Tibial artery (tissue), 4 donors: ENCODE measurements around the gene CREB3L1.

Experiments used
- DNase-seq, 2 donors: peaks; one replicate each; pipeline ENCODE4 v3.0.0-alpha.2; 2019
- H3K27ac ChIP-seq, 2 donors: fragments of 200-600 bp; sonication (generic) in 1 of 2; 1 replicate in 1 of 2; 2 replicates in 1 of 2; pipeline ENCODE4 v1.5.1; 2018 to 2019; ENCODE audit warnings: mild to moderate bottlenecking in 1 of 2
- H3K27me3 ChIP-seq, 2 donors: fragments of 200-600 bp; sonication (generic) in 1 of 2; one replicate each; pipeline versions ENCODE4 v1.5.1 to v1.6.0; 2016 to 2019
- H3K36me3 ChIP-seq, 3 donors: fragments of 200-600 bp; sonication (generic) in 2 of 3; one replicate each; pipeline ENCODE4 v1.5.1; 2016 to 2019; ENCODE audit warnings: mild to moderate bottlenecking in 2 of 3
- H3K4me1 ChIP-seq, 4 donors: fragments of 200-600 bp; sonication (generic) in 2 of 4; 1 replicate in 3 of 4; 2 replicates in 1 of 4; pipeline ENCODE4 v1.5.1; 2016 to 2019
- H3K4me3 ChIP-seq, 2 donors: fragments of 200-600 bp; sonication (generic) in 1 of 2; 1 replicate in 1 of 2; 2 replicates in 1 of 2; pipeline ENCODE4 v1.5.1; 2018 to 2019; ENCODE audit warnings: mild to moderate bottlenecking in 2 of 2
- H3K9me3 ChIP-seq, 3 donors: fragments of 200-600 bp; sonication (generic) in 1 of 3; one replicate each; pipeline ENCODE4 v1.5.1; 2016 to 2019
- intact Hi-C: fragments of 100-400 bp; cut with DNase I; formaldehyde crosslinking; loops from one replicate; pipeline ENCODE4 v1.15.0; 2023; ENCODE audit warnings: low total_unique reads
- TF ChIP-seq, protein P1 (sequence below), 2 experiments: fragments of 200-600 bp in 1 of 2; fragments of 450-650 bp in 1 of 2; IDR thresholded peaks; one replicate each; pipeline ENCODE4 v1.5.1; 2017 to 2019; ENCODE audit warnings: antibody characterized with exemption in 2 of 2, mild to moderate bottlenecking in 1 of 2, moderate library complexity in 1 of 2

Gene CREB3L1

DNA sequence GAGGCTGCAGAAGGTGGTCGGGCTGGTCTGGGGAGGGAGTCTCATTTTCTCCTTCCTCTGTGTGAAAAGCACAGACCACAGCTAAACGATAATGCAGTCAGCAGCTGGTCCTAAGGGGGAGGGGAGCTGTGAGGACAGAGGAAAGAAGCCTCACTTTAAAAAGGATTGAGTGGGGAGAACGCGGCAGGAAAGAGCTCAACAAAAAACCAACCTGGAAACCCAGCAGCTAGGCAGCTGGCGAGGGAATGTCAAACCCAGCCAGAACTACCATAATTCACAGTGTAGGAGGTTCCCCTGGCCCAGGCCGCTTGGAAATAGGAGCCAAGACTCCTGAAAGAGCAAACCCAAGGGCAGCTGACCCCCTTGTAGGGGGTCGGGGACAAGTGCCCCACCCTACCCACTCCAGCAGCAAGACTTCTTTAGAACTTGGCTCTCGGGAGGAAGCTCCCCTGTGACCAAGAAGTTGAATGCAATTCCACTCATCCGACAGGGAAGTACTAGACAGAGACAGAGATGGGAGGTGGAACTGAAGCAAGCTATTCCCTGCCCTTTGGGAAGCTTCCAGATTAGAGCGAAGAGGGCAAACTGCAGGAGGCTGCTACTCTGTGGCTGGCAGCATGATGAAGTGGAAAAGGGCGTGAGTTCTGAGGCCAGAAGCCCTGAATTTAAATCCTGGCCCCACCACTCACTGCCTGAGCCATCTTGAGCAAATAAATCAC, 53.3 kb downstream of the CREB3L1 start:
- peaks cover 0 to 17% (median 13%) of the 10 kb centered on the region in 4 donors for H3K4me1 ChIP-seq
- no peaks in the 10 kb centered on the region for H3K36me3 ChIP-seq
- no peaks in the 10 kb centered on the region for H3K9me3 ChIP-seq
- DNase-seq = no peak
- TF ChIP-seq, protein P1, sequence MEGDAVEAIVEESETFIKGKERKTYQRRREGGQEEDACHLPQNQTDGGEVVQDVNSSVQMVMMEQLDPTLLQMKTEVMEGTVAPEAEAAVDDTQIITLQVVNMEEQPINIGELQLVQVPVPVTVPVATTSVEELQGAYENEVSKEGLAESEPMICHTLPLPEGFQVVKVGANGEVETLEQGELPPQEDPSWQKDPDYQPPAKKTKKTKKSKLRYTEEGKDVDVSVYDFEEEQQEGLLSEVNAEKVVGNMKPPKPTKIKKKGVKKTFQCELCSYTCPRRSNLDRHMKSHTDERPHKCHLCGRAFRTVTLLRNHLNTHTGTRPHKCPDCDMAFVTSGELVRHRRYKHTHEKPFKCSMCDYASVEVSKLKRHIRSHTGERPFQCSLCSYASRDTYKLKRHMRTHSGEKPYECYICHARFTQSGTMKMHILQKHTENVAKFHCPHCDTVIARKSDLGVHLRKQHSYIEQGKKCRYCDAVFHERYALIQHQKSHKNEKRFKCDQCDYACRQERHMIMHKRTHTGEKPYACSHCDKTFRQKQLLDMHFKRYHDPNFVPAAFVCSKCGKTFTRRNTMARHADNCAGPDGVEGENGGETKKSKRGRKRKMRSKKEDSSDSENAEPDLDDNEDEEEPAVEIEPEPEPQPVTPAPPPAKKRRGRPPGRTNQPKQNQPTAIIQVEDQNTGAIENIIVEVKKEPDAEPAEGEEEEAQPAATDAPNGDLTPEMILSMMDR (IDR thresholded peaks at IDR 0.05) = no peak
- H3K27ac ChIP-seq = no peak overlapping the region
- H3K4me3 ChIP-seq = no peak overlapping the region
- H3K27me3 ChIP-seq = peaks cover 0 to 72% of the 10 kb centered on the region in 2 donors
- intact Hi-C loops = no loop called here

DNA sequence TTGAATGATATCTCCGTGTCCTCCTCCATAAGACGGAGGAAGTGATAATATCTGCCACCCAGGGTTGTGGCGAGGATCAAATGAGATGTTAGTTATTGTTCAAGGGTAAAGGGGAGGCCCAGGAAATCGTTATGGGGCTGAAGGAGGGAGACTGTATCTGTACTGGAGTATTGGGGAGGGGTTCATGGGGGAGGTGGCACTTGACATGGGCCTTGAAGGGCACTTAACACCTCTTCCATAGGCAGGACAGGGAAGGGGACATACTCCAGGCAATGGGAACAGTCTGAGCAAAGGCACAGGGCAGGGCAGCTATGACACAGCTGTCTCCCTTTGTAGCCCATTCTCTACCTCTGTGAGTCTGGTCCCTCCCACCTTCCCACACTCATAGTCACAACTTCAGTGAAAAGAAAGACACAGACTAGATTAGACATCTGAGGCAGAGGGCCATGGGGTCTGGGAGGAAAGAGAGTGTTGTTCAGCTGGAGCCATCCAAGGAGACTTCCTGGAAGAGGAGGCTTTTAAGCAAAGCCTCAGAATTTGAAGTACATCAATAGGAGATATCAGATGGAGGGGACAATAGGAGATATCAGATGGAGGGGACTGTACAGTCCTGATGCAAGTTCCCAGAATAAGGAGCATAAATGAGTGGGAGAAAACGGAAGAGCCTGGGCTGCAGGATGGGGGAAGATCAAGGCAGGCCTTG, 54.0 kb downstream of the CREB3L1 start:
- TF ChIP-seq, protein P1 (IDR thresholded peaks at IDR 0.05) = no peak
- intact Hi-C loops = no loop called here

DNA sequence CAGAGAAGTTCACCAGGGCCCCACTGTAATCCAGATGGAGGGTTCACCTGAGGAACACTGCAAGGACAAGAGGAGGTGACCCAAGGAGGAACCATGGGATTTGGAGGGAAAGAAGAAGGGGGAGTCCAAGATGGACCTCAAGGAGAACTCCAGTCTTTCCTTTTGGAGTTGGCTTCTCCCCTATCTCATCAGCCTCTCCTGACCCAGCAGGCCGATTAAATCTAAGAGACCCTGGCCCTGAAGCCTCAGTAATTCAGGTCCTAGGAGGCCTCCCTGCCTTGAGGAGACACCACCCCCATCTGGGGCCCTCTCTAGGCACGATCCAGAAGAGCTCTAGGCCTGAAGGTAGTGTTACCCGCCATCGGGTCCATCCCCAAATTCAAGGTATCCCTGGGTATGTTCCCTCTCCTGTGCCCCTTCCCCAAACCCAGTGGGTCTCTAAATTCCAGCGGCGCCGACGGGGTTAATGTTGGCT, 54.7 kb downstream of the CREB3L1 start:
- peak overlapping the region in 1 of 2 donors; percentile 48 for H3K4me3 ChIP-seq
- H3K4me1 ChIP-seq = peaks cover 0 to 17% (median 13%) of the 10 kb centered on the region in 4 donors
- intact Hi-C loops = no loop called here
- TF ChIP-seq, protein P1 (IDR thresholded peaks at IDR 0.05) = no peak
- no peak for DNase-seq
- no peak overlapping the region for H3K27ac ChIP-seq
- no peaks in the 10 kb centered on the region for H3K36me3 ChIP-seq
- no peaks in the 10 kb centered on the region for H3K9me3 ChIP-seq
- peaks cover 0 to 79% of the 10 kb centered on the region in 2 donors for H3K27me3 ChIP-seq

More for the DNA sequence above, 54.0 kb downstream of the CREB3L1 start:
- Histone ChIP-seq H3K27ac (no peak overlapping the region), H3K27me3 (peaks cover 0 to 76% of the 10 kb centered on the region in 2 donors), H3K9me3 (no peaks in the 10 kb centered on the region), H3K4me1 (peaks cover 0 to 17% (median 13%) of the 10 kb centered on the region in 4 donors), H3K36me3 (no peaks in the 10 kb centered on the region), H3K4me3 (no peak overlapping the region)
- no peak for DNase-seq

DNA sequence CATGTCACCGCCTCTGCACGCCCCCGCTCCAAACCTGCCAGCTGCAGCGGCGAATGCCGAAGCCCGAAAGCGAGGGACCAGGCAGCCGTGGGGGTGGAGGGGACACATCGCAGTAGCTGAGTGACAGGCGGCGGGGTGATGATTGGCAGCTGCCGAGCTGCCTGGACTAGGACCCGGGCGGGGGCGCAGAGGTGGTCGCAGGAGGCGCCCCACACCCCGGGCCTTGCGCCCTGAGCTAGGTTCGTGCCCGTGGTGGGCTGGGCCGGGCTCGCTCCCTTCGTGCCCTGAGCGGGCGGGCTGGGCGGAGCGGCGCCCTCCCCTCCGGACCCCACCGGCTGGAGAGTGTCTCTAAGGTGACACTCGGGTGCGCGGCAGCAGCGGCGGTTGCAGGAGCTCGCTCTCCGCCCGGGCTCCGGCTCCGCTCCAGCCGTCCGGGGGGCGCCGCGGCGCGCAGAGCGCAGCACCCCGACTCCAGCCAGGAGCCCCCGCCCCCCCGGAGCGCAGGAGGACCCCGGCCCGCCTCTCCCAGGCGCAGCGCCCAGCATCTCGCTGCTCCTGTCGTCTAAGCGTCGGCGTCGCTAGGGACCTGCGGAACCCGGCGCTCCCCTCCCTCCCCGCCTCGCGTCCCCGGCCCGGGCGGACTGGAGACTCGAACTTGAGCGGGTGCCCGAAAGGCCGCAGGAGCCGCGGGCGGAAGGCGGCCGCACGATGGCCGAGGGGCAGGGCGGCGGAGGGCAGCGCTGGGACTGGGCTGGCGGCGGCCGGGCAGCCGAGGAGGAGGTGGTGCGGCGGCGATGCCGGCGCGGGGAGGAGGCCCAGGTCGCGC, 55.3 kb downstream of the CREB3L1 start:
- Histone ChIP-seq H3K4me3 (peak overlapping the region; percentile 31 to 48), H3K4me1 (peaks cover 0 to 17% (median 13%) of the 10 kb centered on the region in 4 donors), H3K36me3 (no peaks in the 10 kb centered on the region), H3K9me3 (no peaks in the 10 kb centered on the region), H3K27ac (no peak overlapping the region), H3K27me3 (peaks cover 0 to 81% of the 10 kb centered on the region in 2 donors)
- TF ChIP-seq, protein P1 (IDR thresholded peaks at IDR 0.05) = no peak
- intact Hi-C loops = no loop called here
- no peak for DNase-seq

DNA sequence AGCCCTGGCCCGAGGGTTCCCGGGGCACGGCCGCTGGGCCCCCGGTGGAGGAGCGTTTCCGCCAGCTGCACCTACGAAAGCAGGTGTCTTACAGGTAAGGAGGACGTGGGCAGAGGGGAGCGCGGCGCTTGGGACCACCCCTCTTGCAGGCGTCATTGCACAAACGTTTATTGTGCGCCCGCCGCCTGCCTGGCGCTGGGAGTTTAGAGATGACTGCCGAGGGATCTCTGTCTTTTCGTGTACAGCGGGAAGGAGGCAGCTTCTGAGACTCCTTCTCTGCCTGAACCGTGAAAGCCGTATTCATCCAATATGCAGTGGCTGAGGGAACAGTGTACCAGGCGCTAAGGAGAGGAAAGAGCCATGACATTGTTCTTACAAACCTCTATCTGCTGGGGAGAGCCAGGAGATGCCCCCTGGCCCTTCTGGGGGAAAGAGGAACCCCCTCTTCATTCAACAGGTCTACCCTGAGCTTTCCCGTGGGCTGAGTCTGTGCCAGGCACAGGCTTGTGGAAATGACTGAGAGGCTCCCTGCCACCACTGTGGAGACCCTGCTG, 56.0 kb downstream of the CREB3L1 start:
- H3K27ac ChIP-seq = no peak overlapping the region
- peaks cover 0 to 18% (median 13%) of the 10 kb centered on the region in 4 donors for H3K4me1 ChIP-seq
- H3K9me3 ChIP-seq = no peaks in the 10 kb centered on the region
- intact Hi-C loops = no loop called here
- peaks cover 0 to 80% of the 10 kb centered on the region in 2 donors for H3K27me3 ChIP-seq
- DNase-seq = no peak
- TF ChIP-seq, protein P1 (IDR thresholded peaks at IDR 0.05) = no peak
- H3K4me3 ChIP-seq = peak overlapping the region; percentile 31 to 48
- no peaks in the 10 kb centered on the region for H3K36me3 ChIP-seq
